DMS 273 (cell line): Measurements from ENCODE around the gene ARSA.
A peak's percentile ranks its signal among the peaks of the same experiment; 100 is the strongest.
"Not testable (repeated sequence)": the region's sequence is repeated elsewhere in the genome, so short reads cannot be mapped to it uniquely, and the experiment has no call there.

ENCODE experiments used
- DNase-seq: peaks from one replicate; lab custom pipeline; 2025; ENCODE audit not compliant: unreplicated experiment; lab: John Stamatoyannopoulos, UW

Gene ARSA

GRCh38 chr22:50622723-50623327, 5.1 kb downstream of the ARSA start:
- DNase-seq = no peak

GRCh38 chr22:50621948-50622722, 5.8 kb downstream of the ARSA start:
- DNase-seq = no peak

- no peak for DNase-seq
These were observed 6.5 kb downstream of the ARSA start for GRCh38 chr22:50621356-50621880.

- DNase-seq = peak; percentile 72
These were observed 7.2 kb downstream of the ARSA start for GRCh38 chr22:50620593-50621355.

- DNase-seq = not testable (repeated sequence)
These were observed 13.7 kb downstream of the ARSA start for GRCh38 chr22:50614296-50614695.

- DNase-seq = peak; percentile 83
These were observed 14.5 kb downstream of the ARSA start for GRCh38 chr22:50613291-50613981.

GRCh38 chr22:50612528-50613221, 15.3 kb downstream of the ARSA start:
- no peak for DNase-seq

GRCh38 chr22:50612168-50612527, 15.8 kb downstream of the ARSA start:
- no peak for DNase-seq

- DNase-seq = no peak
These were observed 16.5 kb downstream of the ARSA start for GRCh38 chr22:50611341-50612060.

GRCh38 chr22:50610581-50610980, 17.4 kb downstream of the ARSA start:
- DNase-seq = no peak

GRCh38 chr22:50610041-50610451, 17.9 kb downstream of the ARSA start:
- no peak for DNase-seq

GRCh38 chr22:50609599-50609998, 18.4 kb downstream of the ARSA start:
- no peak for DNase-seq

- no peak for DNase-seq
These were observed 19.0 kb downstream of the ARSA start for GRCh38 chr22:50608996-50609395.

GRCh38 chr22:50608058-50608840, 19.7 kb downstream of the ARSA start:
- not testable (repeated sequence) for DNase-seq

- DNase-seq = no peak
These were observed 20.3 kb downstream of the ARSA start for GRCh38 chr22:50607659-50608020.

- DNase-seq = no peak
These were observed 20.9 kb downstream of the ARSA start for GRCh38 chr22:50606946-50607658.

GRCh38 chr22:50606165-50606945, 21.6 kb downstream of the ARSA start:
- peak; percentile 25 for DNase-seq

GRCh38 chr22:50605613-50606074, 22.3 kb downstream of the ARSA start:
- no peak for DNase-seq
